ENCODE data around the gene C2orf72.
"Not testable (repeated sequence)": the region's sequence is repeated elsewhere in the genome, so short reads cannot be mapped to it uniquely, and the experiment has no call there.

C2orf72 gene

GRCh38 chr2:231037202-231037730, at the start of gene C2orf72:
Gene C2orf72 (plus strand): TSS chr2:231037523. CDS start chr2:231037566, 43 bp downstream.
- no peak for DNase-seq

GRCh38 chr2:230989731-230990130, 47.6 kb upstream of the C2orf72 start:
- no peak for DNase-seq

GRCh38 chr2:230990131-230990898, 47.0 kb upstream of the C2orf72 start:
- no peak for DNase-seq

GRCh38 chr2:230990899-230991150, 46.5 kb upstream of the C2orf72 start:
- DNase-seq = no peak

GRCh38 chr2:230991598-230991997, 45.7 kb upstream of the C2orf72 start:
- no peak for DNase-seq

- no peak for DNase-seq
Observed at GRCh38 chr2:230995821-230996220, 41.5 kb upstream of the C2orf72 start, which contains the start of gene SPATA3. Gene SPATA3 (plus strand): TSS chr2:230996121. CDS start chr2:230996234, 113 bp downstream.

- DNase-seq = no peak
Observed at GRCh38 chr2:230996661-230997060, 40.7 kb upstream of the C2orf72 start.

- no peak for DNase-seq
Observed at GRCh38 chr2:230998882-230999281, 38.4 kb upstream of the C2orf72 start.

GRCh38 chr2:230999477-230999876, 37.8 kb upstream of the C2orf72 start:
- no peak for DNase-seq

- DNase-seq = no peak
Observed at GRCh38 chr2:231000211-231000904, 37.0 kb upstream of the C2orf72 start.

GRCh38 chr2:231001036-231001435, 36.3 kb upstream of the C2orf72 start:
- DNase-seq = no peak

GRCh38 chr2:231001921-231002320, 35.4 kb upstream of the C2orf72 start:
- no peak for DNase-seq

GRCh38 chr2:231002641-231003040, 34.7 kb upstream of the C2orf72 start:
- DNase-seq = no peak

- DNase-seq = no peak
Observed at GRCh38 chr2:231003186-231003585, 34.1 kb upstream of the C2orf72 start.

GRCh38 chr2:231004930-231005329, 32.4 kb upstream of the C2orf72 start:
- not testable (repeated sequence) for DNase-seq

GRCh38 chr2:231007286-231008098, 29.8 kb upstream of the C2orf72 start:
- DNase-seq = no peak

- no peak for DNase-seq
Observed at GRCh38 chr2:231008131-231008530, 29.2 kb upstream of the C2orf72 start.

GRCh38 chr2:231009236-231009919, 27.9 kb upstream of the C2orf72 start:
- DNase-seq = no peak

GRCh38 chr2:231010201-231010730, 27.1 kb upstream of the C2orf72 start:
- DNase-seq = no peak

GRCh38 chr2:231011526-231011925, 25.8 kb upstream of the C2orf72 start:
- DNase-seq = no peak

GRCh38 chr2:231012463-231012862, 24.9 kb upstream of the C2orf72 start:
- DNase-seq = no peak

GRCh38 chr2:231013820-231014219, 23.5 kb upstream of the C2orf72 start:
- DNase-seq = no peak

GRCh38 chr2:231015478-231015877, 21.8 kb upstream of the C2orf72 start:
- no peak for DNase-seq
